Right cardiac atrium (tissue), 5 donors: ENCODE measurements around the gene HDAC6. TPM values are rescaled to one million over a fixed set of nuclear protein-coding genes. Genes with fewer than 3 reads are reported as not detected.
A peak's percentile ranks its signal among the peaks of the same experiment; 100 is the strongest.
"Not testable (repeated sequence)": the region's sequence is repeated elsewhere in the genome, so short reads cannot be mapped to it uniquely, and the experiment has no call there.

Experiments
- ATAC-seq, 2 donors: fragments of 200-7000 bp; cut with Tn5 transposase; one replicate each; pipeline versions ENCODE4 v1.8.0 to v1.9.1; 2020; ENCODE audit warnings: moderate library complexity in 2 of 2, mild to moderate bottlenecking in 1 of 2
- DNase-seq, 3 donors: peaks; one replicate each; pipeline ENCODE4 v3.0.0-alpha.2; 2020
- H3K27ac ChIP-seq: one replicate; pipeline ENCODE4 v1.5.1; 2013; ENCODE audit warnings: mild to moderate bottlenecking, low read length, control low read depth, moderate library complexity
- H3K27me3 ChIP-seq: one replicate; pipeline ENCODE4 v1.6.1; 2013; ENCODE audit not compliant: control insufficient read depth, insufficient read depth
- H3K4me1 ChIP-seq: one replicate; pipeline ENCODE4 v1.6.1; 2013; ENCODE audit warnings: low read length; ENCODE audit not compliant: control insufficient read depth, insufficient read depth
- H3K4me3 ChIP-seq: one replicate; pipeline ENCODE4 v1.5.1; 2013; ENCODE audit warnings: low read length, control low read depth
- H3K9me3 ChIP-seq: one replicate; pipeline ENCODE4 v1.6.1; 2013; ENCODE audit warnings: low read length; ENCODE audit not compliant: control insufficient read depth
- WGBS: extraction: QIAGEN DNeasy Blood & Tissue Kit; methylation state at CpG from one replicate; pipeline ENCODE4 v1.1.7; 2013; 5-methylcytosine and 5-hydroxymethylcytosine counted together
- intact Hi-C, 4 donors: fragments of 100-400 bp; cut with DNase I; formaldehyde crosslinking; loops; one replicate each; pipeline versions ENCODE4 v1.11.0 to v1.14.0; 2022 to 2023
- polyA plus RNA-seq: library from polyadenylated mRNA; stranded (reverse); fragments of 200-250 nt; gene quantifications from one replicate; pipeline ENCODE4 v1.2.3, GENCODE V29; 2013
- total RNA-seq, 4 donors: library from RNA; stranded (reverse); fragmentation: NEBNext Ultra II Directional; extraction: Animal tissue kit (Norgen Biotek cat#: 25700); gene quantifications; one replicate each; pipeline ENCODE4 v1.2.1, GENCODE V29; 2021
- donor health status: healthy with polysubstance abuse.
- donor health status: DM: no; HTN: yes; CAD: no.
- donor health status: DM: no; HTN: no; CAD: no.
- donor health status: DM: no; HTN: yes; CAD: no; lungs with severe emphysema.
- donor health status: DM: yes; HTN: yes; CAD: no.

Gene HDAC6
- total and polyA plus RNA-seq, 5 donors: 41.5 to 56.7 (median 45.6) TPM

- DNase-seq (no peak), ATAC-seq (no peak)
- intact Hi-C loops: no loop called here
- Histone ChIP-seq H3K4me1 (no peaks in the 10 kb centered on the region), H3K27ac (no peak overlapping the region), H3K9me3 (no peaks in the 10 kb centered on the region), H3K27me3 (no peaks in the 10 kb centered on the region), H3K4me3 (no peak overlapping the region)
- WGBS: 93% methylated on average over 4 of the region's 4 CpGs
Observed at GRCh38 chrX:48806081-48806480, 4.2 kb downstream of the HDAC6 start.

- no peaks in the 10 kb centered on the region for H3K27me3 ChIP-seq
- 97% methylated on average over 8 of the region's 8 CpGs for WGBS
- H3K27ac ChIP-seq: no peak overlapping the region
- H3K4me1 ChIP-seq: no peaks in the 10 kb centered on the region
- ATAC-seq (no peak), DNase-seq (no peak)
- no peak overlapping the region for H3K4me3 ChIP-seq
- intact Hi-C loops: no loop called here
- no peaks in the 10 kb centered on the region for H3K9me3 ChIP-seq
Observed at GRCh38 chrX:48813644-48814043, 11.8 kb downstream of the HDAC6 start.

DNA sequence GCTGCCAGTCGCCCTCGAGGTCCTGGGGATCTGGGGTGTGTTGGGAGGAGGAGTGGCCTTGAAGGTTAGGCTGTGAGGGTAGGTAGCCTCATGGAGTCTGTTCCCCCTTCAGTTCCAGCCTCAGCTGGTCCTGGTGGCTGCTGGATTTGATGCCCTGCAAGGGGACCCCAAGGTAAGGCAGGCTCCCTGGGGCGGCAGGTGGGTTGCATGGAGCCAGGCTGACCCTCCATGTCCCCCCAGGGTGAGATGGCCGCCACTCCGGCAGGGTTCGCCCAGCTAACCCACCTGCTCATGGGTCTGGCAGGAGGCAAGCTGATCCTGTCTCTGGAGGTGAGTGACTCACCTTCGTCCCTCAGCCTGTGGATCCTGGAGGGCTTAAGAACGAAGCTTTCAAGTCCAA lies 12.9 kb downstream of the HDAC6 start:
- DNase-seq (no peak), ATAC-seq (no peak)
- WGBS: 95% methylated on average over 8 of the region's 8 CpGs
- Histone ChIP-seq H3K9me3 (no peaks in the 10 kb centered on the region), H3K27ac (no peak overlapping the region), H3K4me3 (no peak overlapping the region), H3K4me1 (no peaks in the 10 kb centered on the region), H3K27me3 (no peaks in the 10 kb centered on the region)
- intact Hi-C loops: no loop called here

DNA sequence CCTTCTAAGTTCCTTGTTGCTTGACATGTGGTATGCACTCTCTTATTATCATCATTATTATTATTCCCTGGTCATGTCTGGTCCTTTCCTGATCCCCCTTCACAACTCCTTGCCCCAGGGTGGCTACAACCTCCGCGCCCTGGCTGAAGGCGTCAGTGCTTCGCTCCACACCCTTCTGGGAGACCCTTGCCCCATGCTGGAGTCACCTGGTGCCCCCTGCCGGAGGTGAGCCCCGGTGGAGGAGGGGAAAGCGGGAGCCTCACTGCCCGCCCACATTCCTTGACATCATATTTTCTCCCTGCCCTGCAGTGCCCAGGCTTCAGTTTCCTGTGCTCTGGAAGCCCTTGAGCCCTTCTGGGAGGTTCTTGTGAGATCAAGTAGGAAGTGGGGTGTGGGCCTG lies 13.4 kb downstream of the HDAC6 start:
- no peaks in the 10 kb centered on the region for H3K9me3 ChIP-seq
- no peak overlapping the region for H3K4me3 ChIP-seq
- no peaks in the 10 kb centered on the region for H3K27me3 ChIP-seq
- H3K27ac ChIP-seq: no peak overlapping the region
- H3K4me1 ChIP-seq: no peaks in the 10 kb centered on the region
- no peak for DNase-seq
- no peak for ATAC-seq
- intact Hi-C loops: no loop called here
- WGBS: 89% methylated on average over 8 of the region's 8 CpGs

DNA sequence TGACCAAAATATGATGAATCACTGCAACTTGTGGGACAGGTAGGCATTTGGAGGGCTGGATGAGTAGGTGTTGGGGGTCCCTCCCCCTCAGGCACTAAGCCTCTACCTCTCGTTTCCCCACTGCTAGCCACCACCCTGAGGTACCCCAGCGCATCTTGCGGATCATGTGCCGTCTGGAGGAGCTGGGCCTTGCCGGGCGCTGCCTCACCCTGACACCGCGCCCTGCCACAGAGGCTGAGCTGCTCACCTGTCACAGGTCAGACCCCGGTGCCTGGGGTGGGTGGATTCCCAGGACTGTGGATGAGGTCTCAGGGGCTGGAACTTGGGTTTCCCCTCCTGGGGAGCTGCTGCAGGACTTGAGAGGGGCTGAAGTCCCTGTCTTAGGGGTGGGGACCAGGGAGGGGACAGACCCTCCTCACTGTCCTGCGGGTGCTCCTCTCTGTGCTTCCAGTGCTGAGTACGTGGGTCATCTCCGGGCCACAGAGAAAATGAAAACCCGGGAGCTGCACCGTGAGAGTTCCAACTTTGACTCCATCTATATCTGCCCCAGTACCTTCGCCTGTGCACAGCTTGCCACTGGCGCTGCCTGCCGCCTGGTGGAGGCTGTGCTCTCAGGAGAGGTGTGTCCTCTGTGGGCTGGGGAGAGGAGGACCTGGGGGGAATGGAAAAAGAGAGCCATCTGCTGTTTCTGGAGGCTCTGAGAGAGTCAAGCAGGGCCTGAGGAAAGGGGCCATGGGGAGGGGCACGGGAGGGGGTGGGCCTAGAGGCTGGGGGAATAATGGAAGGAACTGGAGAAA lies 14.3 kb downstream of the HDAC6 start:
- no peak for DNase-seq
- intact Hi-C loops: no loop called here
- H3K9me3 ChIP-seq: no peaks in the 10 kb centered on the region
- no peak overlapping the region for H3K4me3 ChIP-seq
- H3K27me3 ChIP-seq: no peaks in the 10 kb centered on the region
- ATAC-seq: no peak
- H3K27ac ChIP-seq: no peak overlapping the region
- WGBS: 95% methylated on average over 18 of the region's 18 CpGs
- H3K4me1 ChIP-seq: no peaks in the 10 kb centered on the region

GRCh38 chrX:48818098-48818497 lies 16.2 kb downstream of the HDAC6 start:
- intact Hi-C loops: no loop called here
- Histone ChIP-seq H3K27me3 (no peaks in the 10 kb centered on the region), H3K4me3 (no peak overlapping the region), H3K9me3 (no peaks in the 10 kb centered on the region), H3K27ac (no peak overlapping the region), H3K4me1 (no peaks in the 10 kb centered on the region)
- DNase-seq (no peak), ATAC-seq (peak in 1 of 2 donors; percentile 11)
- WGBS: 95% methylated on average over 16 of the region's 16 CpGs

DNA sequence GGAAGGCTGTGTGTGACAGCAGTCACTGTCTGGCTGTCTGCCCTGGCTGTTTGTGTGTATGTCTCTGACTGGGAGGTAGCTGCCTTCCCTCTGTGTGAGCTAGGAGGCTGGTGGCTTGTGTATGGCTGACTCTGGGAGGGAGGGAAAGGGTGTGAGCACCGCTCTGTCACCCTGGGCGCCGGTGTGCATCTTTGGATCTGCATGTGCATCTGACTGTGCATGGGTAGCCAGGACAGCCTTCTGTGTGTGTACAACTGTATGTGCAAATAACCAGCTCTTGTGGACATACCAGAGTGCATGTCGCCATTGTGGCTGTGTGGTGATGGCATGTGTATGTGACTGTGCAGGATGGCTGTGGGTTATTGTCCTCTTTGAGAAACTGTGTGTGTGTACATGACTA lies 17.0 kb downstream of the HDAC6 start:
- no peak for ATAC-seq
- DNase-seq: no peak
- Histone ChIP-seq H3K27me3 (no peaks in the 10 kb centered on the region), H3K4me3 (no peak overlapping the region), H3K4me1 (no peaks in the 10 kb centered on the region), H3K27ac (no peak overlapping the region), H3K9me3 (no peaks in the 10 kb centered on the region)
- intact Hi-C loops: no loop called here
- 96% methylated on average over 4 of the region's 4 CpGs for WGBS

DNA sequence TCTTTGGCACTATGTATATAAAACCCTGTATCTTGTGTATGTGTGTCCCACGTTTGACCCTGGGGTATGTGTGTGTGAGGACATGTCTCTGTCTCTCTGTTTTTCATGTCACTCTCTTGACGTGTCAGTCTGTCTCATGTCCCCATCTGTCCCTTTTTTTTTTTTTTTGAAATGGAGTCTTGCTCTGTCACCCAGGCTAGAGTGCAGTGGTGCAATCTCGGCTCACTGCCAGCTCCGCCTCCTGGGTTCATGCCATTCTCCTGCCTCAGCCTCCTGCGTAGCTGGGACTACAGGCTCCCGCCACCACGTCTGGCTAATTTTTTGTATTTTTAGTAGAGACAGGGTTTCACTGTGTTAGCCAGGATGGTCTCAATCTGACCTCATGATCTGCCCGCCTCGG lies 17.5 kb downstream of the HDAC6 start:
- H3K9me3 ChIP-seq, H3K27me3 ChIP-seq, DNase-seq, intact Hi-C loops, ATAC-seq, H3K4me1 ChIP-seq, H3K27ac ChIP-seq, H3K4me3 ChIP-seq: not testable (repeated sequence)
- WGBS: 88% methylated on average over 9 of the region's 9 CpGs

DNA sequence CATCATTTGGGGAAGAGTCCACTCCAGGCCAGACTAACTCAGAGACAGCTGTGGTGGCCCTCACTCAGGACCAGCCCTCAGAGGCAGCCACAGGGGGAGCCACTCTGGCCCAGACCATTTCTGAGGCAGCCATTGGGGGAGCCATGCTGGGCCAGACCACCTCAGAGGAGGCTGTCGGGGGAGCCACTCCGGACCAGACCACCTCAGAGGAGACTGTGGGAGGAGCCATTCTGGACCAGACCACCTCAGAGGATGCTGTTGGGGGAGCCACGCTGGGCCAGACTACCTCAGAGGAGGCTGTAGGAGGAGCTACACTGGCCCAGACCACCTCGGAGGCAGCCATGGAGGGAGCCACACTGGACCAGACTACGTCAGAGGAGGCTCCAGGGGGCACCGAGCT lies 21.2 kb downstream of the HDAC6 start:
- H3K4me1 ChIP-seq: no peaks in the 10 kb centered on the region
- H3K27me3 ChIP-seq: no peaks in the 10 kb centered on the region
- intact Hi-C loops: no loop called here
- no peak for DNase-seq
- ATAC-seq: no peak
- 70% methylated on average over 6 of the region's 6 CpGs for WGBS
- H3K4me3 ChIP-seq: no peak overlapping the region
- H3K27ac ChIP-seq: no peak overlapping the region
- H3K9me3 ChIP-seq: no peaks in the 10 kb centered on the region

DNA sequence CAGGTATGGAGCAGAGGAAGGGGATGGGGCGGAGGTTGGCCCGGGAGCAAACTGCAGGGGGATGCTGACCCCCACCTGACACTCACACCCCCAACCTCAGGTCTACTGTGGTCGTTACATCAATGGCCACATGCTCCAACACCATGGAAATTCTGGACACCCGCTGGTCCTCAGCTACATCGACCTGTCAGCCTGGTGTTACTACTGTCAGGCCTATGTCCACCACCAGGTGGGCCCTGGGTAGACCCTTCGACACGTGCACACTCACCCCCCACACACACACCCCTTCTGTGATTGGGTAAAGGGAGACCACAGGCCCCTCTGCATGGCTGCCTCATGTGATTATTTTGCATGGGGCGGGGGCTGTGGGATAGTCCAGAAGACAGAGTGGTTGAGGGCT lies 22.2 kb downstream of the HDAC6 start:
- intact Hi-C loops: no loop called here
- peak in 1 of 2 donors; percentile 33 for ATAC-seq

GRCh38 chrX:48826135-48826875 lies 24.4 kb downstream of the HDAC6 start, which contains the start of gene ERAS:
Gene ERAS (plus strand): TSS chrX:48826513. CDS start chrX:48829124, 2,611 bp downstream.
- Histone ChIP-seq H3K9me3 (no peaks in the 10 kb centered on the region), H3K27me3 (no peaks in the 10 kb centered on the region), H3K4me3 (no peak within 1 kb of the TSS), H3K4me1 (no peaks in the 10 kb centered on the region), H3K27ac (no peak within 1 kb of the TSS)
- 31% methylated on average over 62 of the region's 67 CpGs for WGBS
- intact Hi-C loops: no loop called here
- DNase-seq (no peak), ATAC-seq (no peak)

More for the DNA sequence above, 22.2 kb downstream of the HDAC6 start:
- H3K27ac ChIP-seq: no peak overlapping the region
- DNase-seq: no peak
- WGBS: 93% methylated on average over 8 of the region's 8 CpGs
- no peaks in the 10 kb centered on the region for H3K4me1 ChIP-seq
- H3K27me3 ChIP-seq: no peaks in the 10 kb centered on the region
- H3K4me3 ChIP-seq: no peak overlapping the region
- H3K9me3 ChIP-seq: no peaks in the 10 kb centered on the region
